Loucy (cell line): ENCODE data around the gene CORO1C.

Experiments used
- H2AFZ ChIP-seq: fragments of 200-600 bp; sonication (generic); 2 replicates; pipeline ENCODE4 v1.6.0; 2016; ENCODE audit warnings: antibody characterized with exemption, mild to moderate bottlenecking, low read length, moderate library complexity
- H3F3A ChIP-seq: fragments of 200-600 bp; 2 replicates; pipeline ENCODE4 v1.6.0; 2016; ENCODE audit warnings: antibody characterized with exemption, low read depth, mild to moderate bottlenecking
- H3K27me3 ChIP-seq: fragments of 200-600 bp; sonication (generic); 2 replicates; pipeline ENCODE4 v1.6.1; 2014; ENCODE audit warnings: low read length, mild to moderate bottlenecking; ENCODE audit not compliant: insufficient read depth, poor library complexity, severe bottlenecking
- H3K36me3 ChIP-seq: fragments of 200-600 bp; sonication (generic); 2 replicates; pipeline ENCODE4 v1.6.1; 2016; ENCODE audit warnings: low read length; ENCODE audit not compliant: insufficient read depth
- H3K4me1 ChIP-seq: fragments of 200-600 bp; sonication (generic); 2 replicates; pipeline ENCODE4 v1.5.1; 2014; ENCODE audit warnings: low read length, mild to moderate bottlenecking; ENCODE audit not compliant: insufficient read depth, poor library complexity, severe bottlenecking
- H3K4me2 ChIP-seq: fragments of 200-600 bp; sonication (generic); 2 replicates; pipeline ENCODE4 v1.6.0; 2014; ENCODE audit warnings: antibody characterized with exemption, low read length, low read depth, mild to moderate bottlenecking; ENCODE audit not compliant: poor library complexity, severe bottlenecking
- H3K4me3 ChIP-seq: fragments of 200-600 bp; sonication (generic); 2 replicates; pipeline ENCODE4 v1.5.1; 2014; ENCODE audit warnings: low read length, mild to moderate bottlenecking, mixed read lengths; ENCODE audit not compliant: poor library complexity, severe bottlenecking
- H3K79me2 ChIP-seq: fragments of 200-600 bp; sonication (generic); 2 replicates; pipeline ENCODE4 v1.6.1; 2014; ENCODE audit warnings: low read length; ENCODE audit not compliant: insufficient read depth
- H3K9ac ChIP-seq: fragments of 200-600 bp; sonication (generic); 2 replicates; pipeline ENCODE4 v1.6.0; 2014; ENCODE audit warnings: mild to moderate bottlenecking, low read depth, low read length, moderate library complexity; ENCODE audit not compliant: poor library complexity, severe bottlenecking
- H3K9me2 ChIP-seq: fragments of 200-600 bp; sonication (generic); replicated peaks from 2 replicates; pipeline ENCODE4 v1.6.1; 2016; ENCODE audit warnings: low read depth, low read length, mixed read lengths
- H3K9me3 ChIP-seq: fragments of 200-600 bp; sonication (generic); 2 replicates; pipeline ENCODE4 v1.6.1; 2014; ENCODE audit warnings: mild to moderate bottlenecking, antibody characterized with exemption, low read length, low read depth; ENCODE audit not compliant: insufficient read depth
- H4K20me1 ChIP-seq: fragments of 200-600 bp; sonication (generic); 2 replicates; pipeline ENCODE4 v1.6.0; 2014; ENCODE audit warnings: antibody characterized with exemption, low read length, mild to moderate bottlenecking; ENCODE audit not compliant: insufficient read depth, poor library complexity, severe bottlenecking
- CTCF ChIP-seq: fragments of 200-600 bp; sonication (generic); conservative IDR thresholded peaks from 2 replicates; pipeline ENCODE4 v1.5.1; 2014; ENCODE audit warnings: mild to moderate bottlenecking, antibody characterized with exemption, low read length
- EZH2phosphoT487 ChIP-seq: fragments of 200-600 bp; IDR thresholded peaks from 2 replicates; pipeline ENCODE4 v1.6.1; 2018; ENCODE audit warnings: antibody characterized with exemption, mild to moderate bottlenecking, moderate library complexity, borderline replicate concordance

CORO1C gene

GRCh38 chr12:108647585-108648287 is 83.6 kb downstream of the CORO1C start:
- no peaks in the 10 kb centered on the region for H4K20me1 ChIP-seq
- H3K9me3 ChIP-seq: no peaks in the 10 kb centered on the region
- peaks cover 78% of the 10 kb centered on the region; the same call in 1 of the 2 replicates for H3K36me3 ChIP-seq
- no peak overlapping the region for H3K4me2 ChIP-seq
- H3K4me3 ChIP-seq: no peak overlapping the region
- TF ChIP-seq EZH2phosphoT487 (no peak), CTCF (no peak)
- no peak overlapping the region for H2AFZ ChIP-seq
- no peaks in the 10 kb centered on the region for H3K79me2 ChIP-seq
- no peaks in the 10 kb centered on the region for H3K27me3 ChIP-seq
- H3K9ac ChIP-seq: no peak overlapping the region
- H3K9me2 ChIP-seq: no peaks in the 10 kb centered on the region
- H3F3A ChIP-seq: no peaks in the 10 kb centered on the region
- peaks cover 13% of the 10 kb centered on the region for H3K4me1 ChIP-seq

GRCh38 chr12:108646600-108647579 is 84.4 kb downstream of the CORO1C start:
- Histone ChIP-seq H3K79me2 (no peaks in the 10 kb centered on the region), H3K27me3 (no peaks in the 10 kb centered on the region), H3K9me2 (no peaks in the 10 kb centered on the region), H3K36me3 (peaks cover 69% of the 10 kb centered on the region; the same call in 1 of the 2 replicates), H3K4me2 (peak overlapping the region; percentile 4), H3K9ac (no peak overlapping the region), H2AFZ (no peak overlapping the region), H3K9me3 (no peaks in the 10 kb centered on the region), H3F3A (no peaks in the 10 kb centered on the region), H4K20me1 (no peaks in the 10 kb centered on the region), H3K4me1 (peaks cover 13% of the 10 kb centered on the region), H3K4me3 (no peak overlapping the region)
- no peak for TF ChIP-seq EZH2phosphoT487
- peak; percentile 31; the same call in 1 of the 2 replicates for TF ChIP-seq CTCF

GRCh38 chr12:108645686-108646599 is 85.4 kb downstream of the CORO1C start:
- Histone ChIP-seq H4K20me1 (no peaks in the 10 kb centered on the region), H3K9me2 (no peaks in the 10 kb centered on the region), H3K4me2 (peak overlapping the region; percentile 4), H3K9ac (no peak overlapping the region), H2AFZ (no peak overlapping the region), H3K9me3 (no peaks in the 10 kb centered on the region), H3K79me2 (no peaks in the 10 kb centered on the region), H3F3A (no peaks in the 10 kb centered on the region), H3K27me3 (no peaks in the 10 kb centered on the region), H3K36me3 (peaks cover 62% of the 10 kb centered on the region; the same call in 1 of the 2 replicates), H3K4me3 (no peak overlapping the region), H3K4me1 (peaks cover 19% of the 10 kb centered on the region)
- TF ChIP-seq EZH2phosphoT487: no peak
- no peak for TF ChIP-seq CTCF
